Activated CD8-positive, alpha-beta memory T cell treated with anti-CD3 and anti-CD28 coated beads for 48 hours (primary cell): Measurements from ENCODE around the gene APPL2.

Experiments
- DNase-seq, 3 experiments: peaks; one replicate each; pipeline ENCODE4 v3.0.0-alpha.2; 2020; ENCODE audit warnings: low read depth in 2 of 3, low spot score in 2 of 3

APPL2 gene

DNA sequence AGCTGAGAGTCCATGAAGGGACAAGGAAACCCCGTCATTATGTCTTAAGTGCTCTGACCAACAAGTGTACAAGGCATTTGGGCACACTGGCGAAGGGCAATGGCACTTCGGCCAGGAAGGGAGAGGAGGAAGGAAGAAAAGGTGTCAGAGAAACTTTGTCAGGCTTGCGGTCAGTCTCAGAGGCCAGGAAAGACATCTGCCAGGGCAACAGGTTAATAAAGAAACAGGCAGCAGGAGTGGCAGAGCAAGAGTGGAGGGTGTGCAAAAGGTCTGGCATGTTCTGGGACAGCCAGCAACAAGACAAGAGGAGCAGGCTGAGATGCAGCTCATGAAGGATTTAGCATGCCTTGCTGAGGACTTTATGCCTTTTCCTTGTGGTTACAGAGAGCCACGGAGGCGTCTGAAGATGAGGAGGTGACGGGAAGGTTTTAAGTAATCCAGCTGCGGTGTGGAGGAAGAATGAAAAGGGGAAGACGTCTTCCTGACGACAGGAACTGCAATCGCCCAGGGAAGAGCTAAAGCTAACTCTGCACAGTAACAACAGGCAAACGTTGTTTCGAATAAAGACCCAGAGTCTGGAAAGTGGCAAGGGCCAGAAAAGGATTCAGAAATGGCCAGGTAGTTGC is 13.1 kb downstream of the APPL2 start:
- DNase-seq = no peak

DNA sequence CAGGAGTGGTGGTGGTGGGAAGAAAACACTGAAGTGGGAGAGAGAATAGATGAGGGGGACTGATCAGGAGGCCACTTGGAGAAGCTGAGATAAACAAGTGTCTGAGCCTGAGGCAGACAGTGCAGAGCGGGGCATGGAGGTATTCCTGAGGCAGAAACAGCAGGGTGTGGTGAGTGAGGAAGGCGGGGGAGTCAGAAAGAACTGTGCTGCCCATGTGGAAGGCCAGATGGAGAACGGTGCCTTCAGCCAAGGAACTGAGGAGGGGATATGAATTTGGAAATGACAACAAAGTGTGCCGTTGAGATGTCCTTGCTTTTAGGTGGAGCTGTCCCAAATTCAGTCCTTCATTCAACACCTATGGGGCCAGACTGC is 13.7 kb downstream of the APPL2 start:
- no peak for DNase-seq

DNA sequence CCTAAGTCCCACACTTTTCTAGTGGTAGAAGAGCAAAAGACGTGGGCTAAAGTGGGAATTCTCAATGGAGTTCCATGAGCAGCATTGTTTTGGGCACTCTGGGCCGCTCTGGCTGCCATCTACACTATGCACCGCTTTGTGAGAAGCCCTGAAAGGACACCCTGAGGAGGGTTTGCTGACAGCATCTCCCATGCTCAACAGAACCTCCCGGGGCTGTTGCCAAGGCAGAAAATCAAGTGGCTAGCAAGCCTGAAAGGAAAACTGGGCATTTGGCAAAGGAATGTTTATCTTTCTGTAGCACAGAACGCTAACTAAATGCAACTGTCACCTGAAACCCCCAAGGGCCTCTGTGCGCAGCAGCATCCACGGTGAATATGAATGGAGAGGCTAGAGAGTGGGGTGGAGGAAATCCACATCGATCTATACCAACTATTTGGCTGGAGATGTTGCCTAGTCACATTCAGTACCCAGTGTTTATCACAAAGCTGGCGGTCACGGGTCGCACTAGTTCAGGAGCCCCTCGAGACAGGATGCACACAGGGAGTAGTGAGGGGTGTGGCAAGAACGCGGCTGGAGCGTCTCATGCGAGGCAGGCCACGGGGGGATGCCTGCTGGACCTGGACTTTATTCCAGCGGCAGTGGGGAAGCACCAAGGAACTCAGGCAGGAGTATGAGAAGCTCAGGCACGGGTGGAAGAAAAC is 14.2 kb downstream of the APPL2 start:
- no peak for DNase-seq

- DNase-seq = no peak
Measured at GRCh38 chr12:105220929-105221290, 15.1 kb downstream of the APPL2 start.

DNA sequence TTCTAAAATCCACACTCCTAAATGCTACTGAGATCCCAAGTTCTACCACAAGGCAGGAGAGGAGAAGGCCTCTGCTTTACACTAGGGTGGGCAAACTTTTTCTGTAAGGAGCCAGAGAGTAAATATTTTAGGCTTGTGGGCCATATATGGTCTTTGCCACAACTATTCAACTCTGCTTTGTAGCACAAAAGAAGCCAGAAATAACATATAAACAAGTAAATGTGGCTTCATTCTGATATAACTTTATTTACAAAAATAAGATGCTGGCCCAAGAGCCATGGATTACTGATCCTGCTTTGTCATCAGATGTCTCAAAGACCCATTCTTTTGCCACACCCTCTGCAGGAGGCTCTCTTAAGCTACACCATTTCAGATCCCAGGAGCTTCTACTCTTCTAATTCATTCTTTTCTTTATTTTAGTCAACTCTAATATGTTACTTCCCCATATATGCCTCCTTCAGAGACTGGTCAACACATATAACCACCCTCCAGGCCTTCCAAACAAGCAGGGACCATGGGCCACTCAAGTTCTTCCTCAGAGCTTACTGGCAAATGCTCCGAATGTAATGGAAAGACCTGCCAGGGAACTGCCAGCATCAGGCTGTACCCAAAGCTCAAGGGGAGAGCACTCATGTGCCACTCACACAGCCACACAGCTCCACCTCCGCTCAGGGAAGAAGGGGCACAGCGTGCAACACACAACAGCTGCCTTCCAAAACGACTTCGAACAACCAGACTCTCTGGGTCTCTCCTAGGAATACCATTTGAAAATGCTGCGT is 15.6 kb downstream of the APPL2 start:
- no peak for DNase-seq

DNA sequence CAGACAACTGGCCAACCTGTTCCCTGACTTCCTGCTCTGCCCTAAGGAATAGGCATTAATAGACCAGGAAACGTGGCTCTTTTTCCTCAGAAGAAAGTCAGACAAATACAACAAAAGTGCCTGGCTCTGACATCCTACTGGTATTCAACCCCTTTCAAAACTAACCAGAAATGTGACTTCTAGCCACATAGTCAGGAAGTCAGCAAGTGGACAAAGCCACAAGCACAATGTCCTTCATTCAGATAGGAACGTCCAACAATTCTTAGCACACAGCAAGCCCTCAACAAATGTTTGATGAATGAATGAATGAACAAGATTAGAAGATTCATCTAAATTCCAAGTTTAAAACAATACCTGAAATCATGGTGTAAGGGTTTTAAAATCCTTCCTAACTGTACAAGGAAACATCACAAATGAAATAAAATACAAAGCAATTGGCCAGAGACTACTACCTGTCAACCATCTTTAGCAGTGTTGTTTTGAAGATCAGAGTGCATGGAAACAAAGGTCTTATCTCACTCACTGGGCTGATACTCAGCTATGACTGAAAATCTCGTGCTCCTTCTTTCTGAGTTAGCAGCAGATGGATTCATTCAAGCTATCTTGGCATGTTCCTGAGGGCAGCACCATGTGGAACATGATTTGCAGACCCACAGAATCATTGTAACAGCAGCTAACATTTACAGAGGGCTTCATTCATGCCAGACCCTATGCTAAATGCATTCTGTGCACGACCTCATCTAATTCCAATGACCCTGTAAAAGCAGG is 16.5 kb downstream of the APPL2 start:
- DNase-seq = no peak

DNA sequence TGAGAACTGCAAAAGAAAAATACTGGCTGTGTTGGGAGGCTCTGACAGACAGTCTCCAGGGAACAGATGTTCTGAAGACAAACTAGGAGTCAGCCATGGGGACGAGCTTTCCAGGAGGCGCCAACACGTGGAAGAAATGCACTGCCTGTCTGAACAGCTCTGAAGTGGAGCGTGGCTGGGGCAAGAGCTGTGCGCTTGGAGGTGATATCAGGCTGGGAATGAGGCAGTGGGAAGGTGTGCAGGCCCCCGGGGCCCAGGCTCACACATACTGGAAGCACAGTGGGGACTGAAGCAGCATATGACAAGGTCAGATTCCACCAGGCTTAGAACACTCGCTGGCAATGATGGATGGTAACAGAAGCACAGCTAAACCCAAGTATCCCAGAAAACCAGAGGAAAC is 17.5 kb downstream of the APPL2 start:
- DNase-seq = no peak

GRCh38 chr12:105214670-105215375 is 21.2 kb downstream of the APPL2 start:
- no peak for DNase-seq

- no peak for DNase-seq
Measured at GRCh38 chr12:105214148-105214547, 21.8 kb downstream of the APPL2 start.

GRCh38 chr12:105212438-105212837 is 23.5 kb downstream of the APPL2 start:
- no peak for DNase-seq

GRCh38 chr12:105209091-105209490 is 26.9 kb downstream of the APPL2 start:
- DNase-seq = no peak

- no peak for DNase-seq
Measured at GRCh38 chr12:105206686-105207374, 29.1 kb downstream of the APPL2 start.

DNA sequence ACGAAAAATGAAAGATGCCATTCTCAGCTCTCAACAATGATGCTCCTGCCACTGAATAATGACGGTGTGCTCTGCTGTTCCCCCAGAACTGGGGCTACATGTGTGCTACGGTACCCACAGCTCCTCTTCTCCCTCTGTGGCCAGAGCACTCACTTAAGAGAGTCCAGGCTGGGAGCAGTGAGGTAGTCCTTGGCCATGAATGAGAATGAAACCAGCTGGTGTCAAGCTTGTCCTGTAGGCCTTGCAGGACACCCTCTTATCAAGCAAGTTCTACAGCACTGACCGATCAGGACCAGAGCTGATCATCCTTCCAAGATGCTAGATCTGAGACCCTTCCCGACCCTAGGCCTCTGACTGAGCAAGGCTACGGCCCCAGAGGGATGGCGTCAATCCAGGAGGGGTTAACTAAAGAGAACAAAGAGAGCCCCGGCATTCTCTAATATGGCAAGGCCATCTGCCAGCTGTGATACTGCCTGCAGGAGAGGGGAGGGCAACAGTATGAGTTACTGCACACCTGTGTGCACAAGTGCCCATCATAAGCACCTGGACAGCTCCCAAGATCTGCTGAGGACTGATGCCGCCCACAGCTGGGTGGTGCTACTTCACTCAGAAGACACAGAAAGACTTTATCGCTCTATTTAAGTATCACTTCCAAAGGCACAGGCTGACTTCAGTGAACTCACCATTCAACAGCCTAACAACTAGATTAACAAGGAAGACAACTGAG is 30.5 kb downstream of the APPL2 start:
- no peak for DNase-seq

DNA sequence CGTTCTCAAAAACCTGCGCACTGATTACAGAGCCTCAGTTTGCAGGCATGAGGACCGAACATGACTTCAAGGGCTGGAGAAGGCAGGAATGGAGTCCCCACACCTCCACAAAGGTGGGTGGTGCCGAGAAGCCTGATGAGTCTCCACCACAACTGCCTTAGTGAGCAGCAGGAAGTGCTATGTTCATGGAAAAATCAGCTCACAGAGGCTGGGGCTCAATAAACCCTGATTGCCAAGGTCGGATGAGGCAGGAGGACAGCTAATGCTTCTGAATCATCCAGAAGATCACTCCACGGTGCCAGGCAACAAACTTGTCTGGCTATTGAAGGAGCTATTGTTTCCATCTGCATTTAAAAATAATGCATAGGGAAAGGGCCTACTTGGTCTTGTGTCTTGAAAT is 31.1 kb downstream of the APPL2 start:
- no peak for DNase-seq

DNA sequence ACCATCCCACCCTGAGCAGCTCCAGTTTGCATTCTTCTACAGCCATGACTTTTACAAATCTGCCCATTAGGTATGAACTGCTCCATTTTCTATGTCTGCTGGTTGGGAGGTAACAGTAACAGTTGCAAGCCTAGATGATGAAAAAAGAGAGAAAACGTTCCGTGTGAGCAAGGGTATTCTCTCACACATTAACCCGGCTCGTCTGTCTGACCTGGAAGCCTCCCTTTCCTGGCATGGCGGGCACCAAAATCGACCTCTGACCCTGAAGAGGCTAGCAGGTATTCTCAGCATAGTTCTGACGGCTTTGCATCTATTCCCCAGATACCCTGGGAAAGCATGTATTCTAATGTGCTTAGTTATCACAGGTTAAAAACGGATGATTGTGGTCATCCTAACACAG is 31.8 kb downstream of the APPL2 start:
- DNase-seq = no peak

DNA sequence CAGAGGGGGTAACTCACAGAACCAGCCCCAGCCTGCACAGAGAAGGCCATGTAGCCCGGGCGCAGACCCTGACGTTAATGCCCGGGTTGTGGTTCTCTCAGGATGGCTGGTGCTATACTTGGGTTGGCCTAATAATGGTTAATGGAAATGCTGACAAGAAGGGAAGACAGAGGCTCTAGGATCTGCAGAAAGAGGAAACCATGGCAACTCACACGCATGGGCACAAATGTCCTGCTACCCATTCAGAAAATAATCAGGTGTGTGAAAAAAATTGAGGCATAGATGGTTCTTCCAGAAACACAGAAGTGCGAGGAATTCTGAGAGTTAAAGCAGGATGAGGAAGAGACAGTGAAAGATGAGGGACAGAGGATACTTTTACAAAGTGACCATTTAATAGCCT is 33.8 kb downstream of the APPL2 start:
- no peak for DNase-seq

DNA sequence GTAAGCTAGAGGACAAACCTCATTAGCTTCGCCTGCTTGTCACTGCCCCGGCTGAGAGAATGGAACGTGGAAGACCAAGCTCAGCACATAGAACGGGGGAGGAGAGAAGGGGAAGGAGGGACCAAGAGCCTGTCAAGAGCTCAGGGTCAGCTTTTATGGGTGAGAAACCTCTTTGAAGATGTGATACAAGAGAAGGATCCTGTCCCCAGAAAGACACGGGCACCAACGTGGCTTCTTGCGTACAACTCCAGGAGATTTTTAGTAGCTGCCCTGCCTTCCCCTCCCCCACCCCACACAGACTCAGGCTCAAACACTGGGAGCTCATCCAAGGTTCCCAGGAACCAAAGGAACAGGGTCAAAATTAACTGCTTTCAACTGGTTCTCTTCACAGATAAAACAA is 34.7 kb downstream of the APPL2 start:
- DNase-seq = no peak

DNA sequence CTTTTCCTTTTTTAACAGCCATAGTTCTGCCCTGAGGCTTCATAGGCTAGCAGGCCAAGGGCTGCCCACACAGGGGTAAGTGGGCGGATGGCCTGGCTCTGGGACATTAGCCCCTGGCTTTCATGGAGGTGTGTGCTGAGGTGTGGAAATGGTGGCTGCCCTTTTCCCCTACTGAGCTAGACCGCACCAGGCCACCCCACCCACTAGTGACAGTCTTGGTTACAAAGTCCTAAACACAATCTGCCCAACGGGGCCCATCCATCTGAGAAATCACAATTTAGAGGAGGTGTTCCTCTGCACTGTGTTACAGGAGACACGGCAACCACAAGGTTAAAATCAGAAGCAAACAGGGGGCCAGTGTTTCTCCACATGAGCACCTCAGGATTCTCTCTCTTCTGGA is 35.6 kb downstream of the APPL2 start:
- no peak for DNase-seq

DNA sequence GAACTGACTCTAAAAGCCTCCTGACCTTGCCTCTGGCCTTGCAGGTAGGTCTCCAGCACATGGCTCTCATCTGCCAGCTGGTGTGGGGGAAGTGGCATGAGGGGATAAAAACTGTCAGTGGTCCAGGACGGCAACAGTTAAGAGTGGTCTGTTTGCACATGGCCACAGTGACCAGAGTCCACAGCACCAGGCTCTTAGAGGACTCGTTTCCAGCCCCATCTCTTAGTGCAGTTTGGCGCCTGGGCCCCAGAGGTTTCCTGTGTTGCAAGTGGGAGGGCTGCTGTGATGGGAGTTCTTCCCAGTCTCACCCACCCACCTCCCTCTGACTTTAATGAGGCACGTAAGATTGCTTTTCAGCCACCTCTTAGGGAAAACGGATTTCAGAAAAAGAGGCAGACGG is 37.0 kb downstream of the APPL2 start:
- DNase-seq = no peak

GRCh38 chr12:105196090-105196489 is 39.9 kb downstream of the APPL2 start:
- no peak for DNase-seq
